Measurements from ENCODE around the gene MED12.

- TF ChIP-seq EZH2phosphoT487 (IDR thresholded peaks at IDR 0.05; ENCODE audit: borderline replicate concordance) (no peak), CTCF (conservative IDR thresholded peaks at IDR 0.05; ENCODE audit: low read length) (no peak)
Observed at GRCh38 chrX:71182871-71183270, 64.5 kb downstream of the MED12 start.

Data from Loucy (cell line).